IMR-90 (cell line): ENCODE measurements around the gene WASHC3. TPM values are rescaled to one million over a fixed set of nuclear protein-coding genes. Genes with fewer than 3 reads are reported as not detected.
A peak's percentile ranks its signal among the peaks of the same experiment; 100 is the strongest.

ENCODE experiments used
- ATAC-seq: fragments of 200-7000 bp; cut with Tn5 transposase; 2 replicates; pipeline ENCODE4 v1.9.1; 2020; ENCODE audit warnings: low read depth, mild to moderate bottlenecking, moderate library complexity
- BruUV-seq: library from RNA; stranded (reverse); fragments of 400-500 nt; replicated peaks from 2 replicates; lab custom pipeline; 2021; lab: Mats Ljungman, UMichigan
- CTCF ChIA-PET: fragments of 300-600 bp; formaldehyde crosslinking; extraction: SDS; loops from one replicate; lab custom pipeline; 2021; ENCODE audit warnings: antibody characterized with exemption; lab: Yijun Ruan, JAX
- POLR2A ChIA-PET: fragments of 300-600 bp; sonication (Branson Sonifier 250); formaldehyde crosslinking; loops from one replicate; lab custom pipeline; 2022; ENCODE audit warnings: antibody characterized with exemption; ENCODE audit not compliant: unreplicated experiment; lab: Charles Lee
- DNase-seq: peaks from one replicate; pipeline ENCODE4 v3.0.0; 2013
- H2AFZ ChIP-seq: replicated peaks from 2 replicates; pipeline ENCODE3; 2013; ENCODE audit warnings: low read length, mild to moderate bottlenecking; ENCODE audit not compliant: poor library complexity
- H2AK5ac ChIP-seq: 2 replicates; pipeline ENCODE4 v1.6.1; 2013; ENCODE audit warnings: low read depth, low read length, inconsistent platforms
- H2AK9ac ChIP-seq: replicated peaks from 2 replicates; pipeline ENCODE3; 2013; ENCODE audit warnings: mild to moderate bottlenecking, low read depth, low read length, moderate library complexity; ENCODE audit not compliant: poor library complexity
- H2BK120ac ChIP-seq: 2 replicates; pipeline ENCODE4 v1.6.1; 2013; ENCODE audit warnings: low read depth, low read length, inconsistent platforms
- H2BK15ac ChIP-seq: 3 replicates; pipeline ENCODE4 v1.6.1; 2013; ENCODE audit warnings: low read depth, low read length, inconsistent platforms
- H2BK20ac ChIP-seq: 2 replicates; pipeline ENCODE4 v1.6.1; 2013; ENCODE audit warnings: low read depth, mild to moderate bottlenecking, inconsistent platforms, low read length, moderate library complexity
- H2BK5ac ChIP-seq: 2 replicates; pipeline ENCODE4 v1.6.1; 2013; ENCODE audit warnings: mild to moderate bottlenecking, low read depth, low read length, inconsistent platforms; ENCODE audit not compliant: poor library complexity, severe bottlenecking
- H3K14ac ChIP-seq: replicated peaks from 2 replicates; pipeline ENCODE4 v1.6.1; 2013; ENCODE audit warnings: low read depth, low read length, inconsistent platforms
- H3K18ac ChIP-seq: 2 replicates; pipeline ENCODE4 v1.6.1; 2013; ENCODE audit warnings: low read depth, low read length, control low read depth
- H3K23ac ChIP-seq: 2 replicates; pipeline ENCODE4 v1.6.1; 2013; ENCODE audit warnings: low read depth, low read length, inconsistent platforms
- H3K27ac ChIP-seq: 2 replicates; pipeline ENCODE4 v1.5.1; 2013; ENCODE audit warnings: mild to moderate bottlenecking, control low read depth, low read length; ENCODE audit not compliant: insufficient read depth
- H3K27me3 ChIP-seq: 2 replicates; pipeline ENCODE4 v1.6.1; 2013; ENCODE audit warnings: low read length; ENCODE audit not compliant: control insufficient read depth, insufficient read depth
- H3K36me3 ChIP-seq: 2 replicates; pipeline ENCODE4 v1.6.1; 2013; ENCODE audit warnings: low read length, mixed read lengths; ENCODE audit not compliant: control insufficient read depth, insufficient read depth
- H3K4ac ChIP-seq: 2 replicates; pipeline ENCODE4 v1.6.1; 2013; ENCODE audit warnings: low read depth, low read length, inconsistent platforms
- H3K4me1 ChIP-seq: 2 replicates; pipeline ENCODE4 v1.6.1; 2013; ENCODE audit warnings: low read length, mixed read lengths; ENCODE audit not compliant: control insufficient read depth, insufficient read depth
- H3K4me2 ChIP-seq: 2 replicates; pipeline ENCODE4 v1.6.1; 2013; ENCODE audit warnings: low read depth, mild to moderate bottlenecking, control low read depth, low read length, moderate library complexity
- H3K4me3 ChIP-seq: 2 replicates; pipeline ENCODE4 v1.5.1; 2013; ENCODE audit warnings: low read depth, mild to moderate bottlenecking, control low read depth, low read length, moderate library complexity; ENCODE audit not compliant: insufficient read depth
- H3K56ac ChIP-seq: 2 replicates; pipeline ENCODE4 v1.6.1; 2013; ENCODE audit warnings: low read length, inconsistent platforms; ENCODE audit not compliant: insufficient read depth; ENCODE audit errors: extremely low read depth
- H3K79me1 ChIP-seq, 2 experiments: 2 replicates each; pipeline ENCODE4 v1.6.1; 2013; ENCODE audit warnings: low read length in 2 of 2, inconsistent platforms in 1 of 2, low read depth in 1 of 2
- H3K9ac ChIP-seq: 2 replicates; pipeline ENCODE4 v1.6.1; 2013; ENCODE audit warnings: low read depth, low read length, control low read depth
- H3K9me1 ChIP-seq: 2 replicates; pipeline ENCODE4 v1.6.1; 2013; ENCODE audit warnings: low read length, inconsistent platforms; ENCODE audit not compliant: insufficient read depth
- H3K9me3 ChIP-seq: 2 replicates; pipeline ENCODE4 v1.6.1; 2013; ENCODE audit warnings: low read length; ENCODE audit not compliant: control insufficient read depth, insufficient read depth
- H4K20me1 ChIP-seq: 2 replicates; pipeline ENCODE4 v1.6.1; 2013; ENCODE audit warnings: low read length, inconsistent platforms; ENCODE audit not compliant: insufficient read depth
- H4K5ac ChIP-seq: 2 replicates; pipeline ENCODE4 v1.6.1; 2013; ENCODE audit warnings: mild to moderate bottlenecking, low read depth, low read length, control low read depth
- H4K8ac ChIP-seq, 2 experiments: 2 replicates each; pipeline ENCODE4 v1.6.1; 2013; ENCODE audit warnings: low read depth in 2 of 2, low read length in 2 of 2, control low read depth in 1 of 2, inconsistent platforms in 1 of 2
- H4K91ac ChIP-seq: 2 replicates; pipeline ENCODE4 v1.6.1; 2013; ENCODE audit warnings: low read depth, low read length, inconsistent platforms; ENCODE audit not compliant: insufficient read depth
- CEBPB ChIP-seq: IDR thresholded peaks from 2 replicates; pipeline ENCODE4 v1.6.1; 2012; ENCODE audit warnings: low read depth, low read length, improper control_type of control experiment
- FOS ChIP-seq: fragments of 150-350 bp; IDR thresholded peaks from 2 replicates; pipeline ENCODE4 v1.6.1; 2016; ENCODE audit warnings: low read depth, low read length
- MAFK ChIP-seq: IDR thresholded peaks from 2 replicates; pipeline ENCODE4 v1.6.1; 2012; ENCODE audit warnings: low read depth, low read length, improper control_type of control experiment
- MAZ ChIP-seq: IDR thresholded peaks from 2 replicates; pipeline ENCODE4 v1.6.1; 2012; ENCODE audit warnings: low read depth, mild to moderate bottlenecking, low read length, improper control_type of control experiment, moderate library complexity, borderline replicate concordance
- MXI1 ChIP-seq: IDR thresholded peaks from 2 replicates; pipeline ENCODE4 v1.6.1; 2012; ENCODE audit warnings: low read depth, mild to moderate bottlenecking, low read length, moderate library complexity, borderline replicate concordance
- NFE2L2 ChIP-seq: fragments of 150-350 bp; IDR thresholded peaks from 2 replicates; pipeline ENCODE4 v1.6.1; 2016; ENCODE audit warnings: low read depth, mild to moderate bottlenecking, low read length
- POLR2A ChIP-seq: IDR thresholded peaks from 2 replicates; pipeline ENCODE4 v1.6.1; 2012; ENCODE audit warnings: mild to moderate bottlenecking, low read depth, low read length
- RAD21 ChIP-seq: IDR thresholded peaks from 2 replicates; pipeline ENCODE4 v1.6.1; 2012; ENCODE audit warnings: low read length, improper control_type of control experiment
- RCOR1 ChIP-seq: IDR thresholded peaks from 2 replicates; pipeline ENCODE4 v1.6.1; 2012; ENCODE audit warnings: mild to moderate bottlenecking, low read length, improper control_type of control experiment; ENCODE audit not compliant: insufficient replicate concordance
- SMC3 ChIP-seq: fragments of 150-350 bp; IDR thresholded peaks from 2 replicates; pipeline ENCODE4 v1.6.1; 2016; ENCODE audit warnings: low read depth, mild to moderate bottlenecking, antibody characterized with exemption, low read length, moderate library complexity
- WGBS, 2 experiments: methylation state at CpG; one replicate each; pipeline versions ENCODE4 v1.1.5 to v1.1.7; 2013; ENCODE audit warnings: missing lambda C conversion rate in 2 of 2; ENCODE audit not compliant: insufficient read length in 1 of 2; ENCODE audit errors: extremely low coverage in 2 of 2; 5-methylcytosine and 5-hydroxymethylcytosine counted together
- dilution Hi-C: fragments of 300-500 bp; cut with HindIII; formaldehyde crosslinking; loops from one replicate; pipeline ENCODE4 v1.14.3; 2018; ENCODE audit warnings: low sequenced_read_pairs; ENCODE audit not compliant: unreplicated experiment
- in situ Hi-C: fragments of 300-500 bp; cut with MboI; formaldehyde crosslinking; loops from 3 replicates; pipeline ENCODE4 v1.14.3; 2019; ENCODE audit warnings: low sequenced_read_pairs, inconsistent platforms, mixed read lengths
- intact Hi-C: fragments of 100-400 bp; cut with micrococcal nuclease; formaldehyde crosslinking; loops from 2 replicates; pipeline ENCODE4 v1.10.0; 2022
- polyA plus RNA-seq, 3 experiments: library from polyadenylated mRNA; depleted of rRNA; stranded (reverse); fragments of >200 nt; gene quantifications; 2 replicates each; pipeline ENCODE4 v1.2.3, GENCODE V29; 2012; ENCODE audit warnings: low replicate concordance in 1 of 3
- total RNA-seq: library from RNA; depleted of rRNA; stranded (reverse); fragments of >200 nt; gene quantifications from 2 replicates; pipeline ENCODE4 v1.2.3, GENCODE V29; 2012
- TF ChIP-seq, protein P1 (sequence below): conservative IDR thresholded peaks from 2 replicates; pipeline ENCODE4 v1.5.1; 2012; ENCODE audit warnings: mild to moderate bottlenecking, low read depth, low read length, improper control_type of control experiment
- TF ChIP-seq, protein P2 (sequence below): fragments of 150-350 bp; IDR thresholded peaks from 2 replicates; pipeline ENCODE4 v1.6.1; 2016; ENCODE audit warnings: low read depth, mild to moderate bottlenecking, low read length, moderate library complexity, borderline replicate concordance

WASHC3 gene
- total and polyA plus RNA-seq, 2 of the 4 experiments (the other 2 are of a cell fraction): 54.8 to 87.1 TPM

DNA sequence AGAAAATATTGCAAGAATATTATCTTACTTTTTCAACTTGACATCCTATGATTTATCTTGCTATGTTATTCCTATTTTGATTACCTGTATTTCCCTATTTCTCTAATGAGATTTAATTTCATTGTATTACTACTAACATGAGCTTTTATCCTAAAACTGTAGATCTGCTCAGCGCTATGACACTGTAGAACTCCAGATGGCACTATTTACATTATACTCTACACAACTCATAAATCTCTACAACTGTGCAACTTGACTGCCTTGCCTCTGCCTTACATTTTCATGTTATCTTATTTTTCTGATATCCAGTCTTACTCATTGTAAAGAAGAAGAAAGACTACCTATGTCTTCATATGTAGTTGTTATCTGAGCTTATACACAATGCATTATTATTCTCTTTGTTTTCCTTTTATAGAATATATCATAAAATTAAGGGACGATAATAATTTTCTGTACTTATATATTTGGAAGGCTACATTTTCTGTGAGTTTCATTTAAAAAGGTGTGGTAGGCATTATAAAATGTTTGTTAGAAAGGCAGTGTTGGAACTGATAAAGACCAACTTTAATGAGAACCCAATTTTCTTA, 34.0 kb upstream of the WASHC3 start:
- Histone ChIP-seq H2AK5ac (no peak overlapping the region), H4K20me1 (no peaks in the 10 kb centered on the region), H2BK15ac (no peak overlapping the region), H3K14ac (no peak overlapping the region), H2AK9ac (no peak overlapping the region), H4K91ac (no peak overlapping the region), H3K18ac (no peak overlapping the region), H3K4me2 (no peak overlapping the region), H2AFZ (no peak overlapping the region), H3K27ac (no peak overlapping the region), H2BK5ac (no peak overlapping the region), H2BK20ac (no peak overlapping the region), H3K56ac (no peak overlapping the region), H3K27me3 (no peaks in the 10 kb centered on the region), H4K8ac (no peak overlapping the region), H3K79me1 (peaks cover 0 to 12% of the 10 kb centered on the region in 2 experiments; a peak in 1 of 4 replicates), H4K5ac (no peak overlapping the region), H3K23ac (no peak overlapping the region), H3K9me1 (no peaks in the 10 kb centered on the region), H3K9me3 (no peaks in the 10 kb centered on the region), H2BK120ac (no peak overlapping the region), H3K4ac (no peak overlapping the region), H3K9ac (no peak overlapping the region), H3K4me3 (no peak overlapping the region), H3K36me3 (peaks cover 11% of the 10 kb centered on the region), H3K4me1 (peaks cover 3% of the 10 kb centered on the region; the same call in 1 of the 2 replicates)
- ChIA-PET POLR2A (no interaction called here), CTCF (interaction anchor here (0.6 to 2.3 kb wide), 6 partner anchors 28 to 628 kb away, joined by 3 to 6 read pairs (median 6); no protein-coding TSS in a partner anchor)
- BruUV-seq: no TSS peak
- in situ Hi-C loops (no loop called here), intact Hi-C loops (loop anchor here (1.0 to 10.0 kb wide), 6 partner anchors 156 to 673 kb away; no protein-coding TSS in a partner anchor), dilution Hi-C loops (no loop called here)
- DNase-seq (peak; percentile 61), ATAC-seq (peak; percentile 88)
- TF ChIP-seq, protein P1, sequence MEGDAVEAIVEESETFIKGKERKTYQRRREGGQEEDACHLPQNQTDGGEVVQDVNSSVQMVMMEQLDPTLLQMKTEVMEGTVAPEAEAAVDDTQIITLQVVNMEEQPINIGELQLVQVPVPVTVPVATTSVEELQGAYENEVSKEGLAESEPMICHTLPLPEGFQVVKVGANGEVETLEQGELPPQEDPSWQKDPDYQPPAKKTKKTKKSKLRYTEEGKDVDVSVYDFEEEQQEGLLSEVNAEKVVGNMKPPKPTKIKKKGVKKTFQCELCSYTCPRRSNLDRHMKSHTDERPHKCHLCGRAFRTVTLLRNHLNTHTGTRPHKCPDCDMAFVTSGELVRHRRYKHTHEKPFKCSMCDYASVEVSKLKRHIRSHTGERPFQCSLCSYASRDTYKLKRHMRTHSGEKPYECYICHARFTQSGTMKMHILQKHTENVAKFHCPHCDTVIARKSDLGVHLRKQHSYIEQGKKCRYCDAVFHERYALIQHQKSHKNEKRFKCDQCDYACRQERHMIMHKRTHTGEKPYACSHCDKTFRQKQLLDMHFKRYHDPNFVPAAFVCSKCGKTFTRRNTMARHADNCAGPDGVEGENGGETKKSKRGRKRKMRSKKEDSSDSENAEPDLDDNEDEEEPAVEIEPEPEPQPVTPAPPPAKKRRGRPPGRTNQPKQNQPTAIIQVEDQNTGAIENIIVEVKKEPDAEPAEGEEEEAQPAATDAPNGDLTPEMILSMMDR: peak; percentile 57
- TF ChIP-seq SMC3 (peak; percentile 51; the same call in 1 of the 2 replicates), CEBPB (no peak), MAZ (no peak), RCOR1 (no peak), POLR2A (no peak), RAD21 (peak; percentile 54), FOS (no peak), NFE2L2 (no peak), MAFK (no peak), MXI1 (no peak)
- TF ChIP-seq, protein P2, sequence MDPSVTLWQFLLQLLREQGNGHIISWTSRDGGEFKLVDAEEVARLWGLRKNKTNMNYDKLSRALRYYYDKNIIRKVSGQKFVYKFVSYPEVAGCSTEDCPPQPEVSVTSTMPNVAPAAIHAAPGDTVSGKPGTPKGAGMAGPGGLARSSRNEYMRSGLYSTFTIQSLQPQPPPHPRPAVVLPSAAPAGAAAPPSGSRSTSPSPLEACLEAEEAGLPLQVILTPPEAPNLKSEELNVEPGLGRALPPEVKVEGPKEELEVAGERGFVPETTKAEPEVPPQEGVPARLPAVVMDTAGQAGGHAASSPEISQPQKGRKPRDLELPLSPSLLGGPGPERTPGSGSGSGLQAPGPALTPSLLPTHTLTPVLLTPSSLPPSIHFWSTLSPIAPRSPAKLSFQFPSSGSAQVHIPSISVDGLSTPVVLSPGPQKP: no peak
- WGBS, 2 experiments: no CpG with 5 or more reads among the region's 2 CpGs
